ENCODE results near the gene SMAD9.
A peak's percentile ranks its signal among the peaks of the same experiment; 100 is the strongest.

The SMAD9 gene

DNA sequence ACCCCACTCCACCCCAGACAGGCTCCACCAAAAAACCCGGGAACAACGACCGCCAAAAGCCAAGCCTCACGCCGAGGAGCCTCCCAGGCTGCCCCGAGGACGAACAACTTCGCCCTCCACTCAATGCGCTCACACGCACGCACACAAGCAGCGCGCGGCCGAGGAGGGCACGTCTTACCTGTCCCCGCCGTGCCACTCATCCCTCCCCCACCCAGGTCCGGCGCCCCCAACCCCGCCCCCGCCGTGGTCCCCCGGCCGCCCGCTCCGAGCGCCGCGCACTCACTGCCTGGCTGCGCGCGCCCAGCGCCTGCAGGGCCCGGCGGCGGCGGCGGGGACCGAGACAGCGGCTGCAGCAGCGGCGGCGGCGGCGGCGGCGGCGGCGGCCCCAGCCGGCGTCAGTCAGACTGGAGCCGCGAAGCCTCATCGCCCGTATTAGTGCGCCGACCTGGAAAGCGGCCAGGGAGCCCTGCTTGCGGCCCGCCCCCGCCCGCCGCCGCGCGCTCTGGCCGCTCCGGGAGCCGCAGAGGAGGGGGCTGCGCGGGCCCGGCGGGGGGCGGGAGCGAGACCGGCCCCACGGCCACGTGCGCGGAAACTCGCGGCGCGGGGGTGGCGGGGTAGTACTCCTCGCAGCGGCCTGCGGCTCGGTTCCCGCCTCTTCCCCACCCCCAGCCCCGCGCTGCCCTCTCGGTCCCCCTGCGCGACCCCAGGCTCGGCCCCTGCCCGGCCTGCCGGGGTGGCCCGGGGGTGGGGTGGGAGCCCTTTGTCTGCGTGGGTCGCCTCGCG lies at the start of gene SMAD9:
SMAD9 (minus strand) TSS at position 406 of the 783 bp plus-strand sequence. CDS start 40,549 bp downstream, outside the sequence.
- peak; percentile 67 for DNase-seq (ENCODE audit: low spot score)

DNA sequence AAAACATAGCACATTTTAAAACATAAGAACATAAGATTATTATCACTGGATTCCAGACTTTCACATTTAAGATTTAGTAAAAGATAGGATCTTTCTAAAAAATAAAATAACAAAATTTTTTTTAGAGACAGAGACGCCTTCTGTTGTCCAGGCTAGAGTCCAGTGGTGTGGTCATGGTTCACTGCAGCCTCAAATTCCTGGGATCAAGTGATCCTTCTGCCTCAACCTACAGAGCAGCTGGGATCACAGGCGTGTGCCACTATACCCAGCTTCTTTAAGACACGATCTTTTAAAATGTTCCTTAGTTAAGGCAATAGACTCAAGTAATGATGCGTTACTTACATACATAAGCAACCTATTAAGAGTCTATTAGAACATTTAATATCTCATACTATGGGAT lies 46.4 kb upstream of the SMAD9 start:
- no peak for DNase-seq (ENCODE audit: low spot score)

DNA sequence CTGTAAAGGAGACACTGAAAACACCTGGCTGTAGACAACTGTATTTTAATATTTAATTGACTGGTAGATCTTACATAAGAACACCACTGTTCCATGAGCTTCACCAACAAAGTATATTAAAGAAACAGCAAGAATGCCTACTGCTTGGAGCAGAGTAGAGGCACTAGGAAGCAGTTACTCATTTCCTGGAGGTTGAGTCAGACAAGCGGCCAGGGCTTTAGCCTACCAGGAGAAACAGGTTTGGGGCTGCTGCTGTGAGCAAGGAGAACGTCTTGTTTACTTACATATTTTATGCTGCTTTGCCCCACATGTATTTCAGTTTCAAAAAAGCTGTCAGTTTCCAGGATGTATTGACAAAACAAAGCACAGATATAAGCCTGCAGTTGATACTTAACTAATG lies 45.7 kb upstream of the SMAD9 start:
- DNase-seq (ENCODE audit: low spot score), result no peak

DNA sequence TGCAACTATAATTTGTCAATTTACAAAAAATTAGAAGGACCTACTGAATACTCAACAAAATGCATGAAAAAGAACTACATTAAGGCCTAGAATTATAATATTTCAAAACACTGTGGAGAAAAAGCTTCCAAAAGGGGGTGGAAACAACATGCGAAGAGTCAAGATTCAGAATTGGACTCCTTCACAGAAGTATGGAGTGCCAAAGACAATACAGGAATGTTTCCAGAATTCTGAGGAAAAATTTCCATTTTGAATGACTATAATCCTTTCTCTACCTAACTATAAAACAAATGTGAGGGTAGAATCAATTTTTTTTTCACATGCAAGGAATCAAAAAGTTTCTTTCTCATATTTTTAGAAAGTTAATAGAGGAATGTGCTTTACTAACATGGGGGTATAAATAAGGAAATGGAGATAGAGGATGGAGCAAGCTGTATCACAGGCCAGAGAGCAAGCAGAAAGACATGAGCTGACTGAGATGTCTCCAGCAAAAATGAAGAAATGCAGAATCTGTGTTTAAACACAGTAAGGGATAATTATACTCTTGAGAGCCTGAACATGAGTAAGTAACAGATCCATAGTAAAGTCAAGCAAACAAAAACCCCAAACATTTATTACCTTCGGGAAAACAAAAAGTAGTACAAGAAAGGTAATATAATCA lies 39.5 kb upstream of the SMAD9 start:
- DNase-seq (ENCODE audit: low spot score), result no peak

DNA sequence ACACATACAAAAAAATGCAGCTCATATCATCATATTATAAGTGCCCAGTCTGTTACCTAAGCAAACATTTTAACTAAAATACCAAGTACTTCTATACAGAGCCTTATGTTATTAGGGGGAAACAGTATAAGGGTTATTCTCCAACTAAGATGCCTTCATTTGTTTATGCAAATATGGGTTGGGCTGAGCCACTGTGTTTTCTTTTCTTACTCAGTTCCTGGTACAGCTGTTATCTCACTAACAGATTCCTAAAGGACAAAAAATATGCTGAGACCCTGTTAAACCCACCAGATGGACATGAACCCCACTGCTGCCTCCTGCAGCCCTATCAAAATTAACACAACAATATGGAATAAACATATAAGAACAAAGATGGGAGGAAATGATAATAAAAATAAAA lies 34.5 kb upstream of the SMAD9 start:
- no peak for DNase-seq (ENCODE audit: low spot score)

DNA sequence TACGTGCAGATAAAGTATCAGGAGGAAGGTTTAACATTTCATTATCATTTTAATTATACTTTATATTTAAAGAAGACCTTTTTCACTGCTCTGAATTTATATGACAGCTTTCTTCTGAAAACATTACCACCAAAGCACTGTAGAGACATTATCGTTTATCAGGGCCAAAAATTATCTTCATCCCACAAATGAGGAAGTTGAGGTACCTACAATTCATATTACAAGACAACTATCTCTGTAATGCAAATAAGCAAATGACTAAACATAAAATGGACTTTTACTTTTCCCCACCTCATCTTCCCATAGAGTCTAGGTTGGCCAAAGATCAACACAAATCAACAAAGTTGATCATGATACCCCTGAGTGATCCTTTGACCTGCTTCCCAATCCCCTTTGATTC lies 30.9 kb upstream of the SMAD9 start:
- no peak for DNase-seq (ENCODE audit: low spot score)

DNA sequence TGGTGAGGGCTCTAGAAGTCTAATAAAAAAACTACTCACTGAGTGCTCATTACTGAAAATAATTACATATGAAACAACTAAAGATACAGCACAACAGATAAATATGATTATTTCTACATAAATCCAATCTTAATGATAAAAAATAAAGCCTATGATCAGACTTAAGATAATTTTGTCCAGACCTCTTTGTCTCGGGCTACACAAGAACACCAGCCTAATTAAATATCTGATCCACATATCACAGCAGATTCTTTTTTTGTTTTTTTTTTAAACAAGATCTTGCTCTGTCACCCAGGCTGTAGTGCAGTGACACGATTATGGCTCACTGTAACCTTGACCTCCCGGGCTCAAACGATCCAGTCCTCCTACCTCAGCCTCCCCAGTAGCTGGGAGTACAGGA lies 30.3 kb upstream of the SMAD9 start:
- DNase-seq (ENCODE audit: low spot score), result no peak

DNA sequence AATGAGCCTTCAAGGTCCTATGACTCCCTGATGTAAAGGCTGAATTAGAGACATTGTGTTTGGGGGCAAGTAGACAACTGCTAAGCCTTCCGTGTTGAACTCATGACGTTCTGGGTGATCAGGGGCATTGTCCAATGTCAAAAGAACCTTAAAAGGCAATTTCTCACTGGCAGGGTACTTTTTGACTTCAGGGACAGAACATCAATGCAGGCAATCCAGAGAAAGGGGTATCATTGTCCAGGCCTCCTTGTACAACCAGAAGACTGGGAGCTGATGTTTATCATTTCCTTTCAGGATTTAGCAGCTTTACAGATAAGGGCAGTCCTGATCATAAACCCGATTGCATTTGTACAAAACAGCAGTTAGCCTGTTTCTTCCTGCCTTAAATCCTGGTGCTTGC lies 25.0 kb upstream of the SMAD9 start:
- DNase-seq (ENCODE audit: low spot score), result no peak

DNA sequence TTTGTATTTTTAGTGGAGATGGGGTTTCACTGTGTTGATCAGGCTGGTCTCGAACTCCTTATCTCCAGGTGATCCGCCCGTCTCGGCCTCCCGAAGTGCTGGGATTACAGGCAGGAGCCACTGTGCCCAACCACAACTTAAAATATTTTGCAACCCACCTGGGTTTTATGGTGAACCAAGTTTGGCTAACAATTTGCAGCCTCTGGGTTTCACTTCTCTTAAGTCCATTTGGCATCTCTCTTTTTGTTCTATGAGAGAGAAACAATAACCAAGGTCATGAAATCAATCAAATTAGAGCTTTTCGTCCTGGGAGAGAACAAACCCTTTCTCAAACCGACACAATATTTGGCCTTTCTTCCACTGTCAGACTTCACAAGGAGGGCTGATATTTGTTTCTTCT lies 5.6 kb upstream of the SMAD9 start:
- DNase-seq (ENCODE audit: low spot score), result no peak

DNA sequence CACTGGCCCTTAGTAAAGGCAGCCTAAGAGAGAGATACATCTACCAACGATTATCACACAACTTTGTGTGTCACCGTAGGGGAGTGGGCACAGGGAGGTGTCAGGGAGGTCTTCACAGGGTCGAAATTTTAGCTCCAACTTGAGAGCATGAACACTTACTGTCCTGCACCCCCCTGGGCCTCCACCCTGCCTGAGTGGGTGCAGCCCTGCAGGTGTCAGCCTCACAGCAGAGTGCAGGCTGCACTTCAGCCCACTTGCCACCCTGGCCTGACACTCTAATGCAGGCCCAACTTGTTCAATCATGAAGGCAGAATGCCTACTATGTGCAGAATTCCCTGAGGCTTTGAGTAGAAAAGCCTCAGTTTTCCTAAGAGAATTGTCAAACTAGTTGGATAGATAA lies 4.0 kb upstream of the SMAD9 start:
- DNase-seq (ENCODE audit: low spot score), result no peak

DNA sequence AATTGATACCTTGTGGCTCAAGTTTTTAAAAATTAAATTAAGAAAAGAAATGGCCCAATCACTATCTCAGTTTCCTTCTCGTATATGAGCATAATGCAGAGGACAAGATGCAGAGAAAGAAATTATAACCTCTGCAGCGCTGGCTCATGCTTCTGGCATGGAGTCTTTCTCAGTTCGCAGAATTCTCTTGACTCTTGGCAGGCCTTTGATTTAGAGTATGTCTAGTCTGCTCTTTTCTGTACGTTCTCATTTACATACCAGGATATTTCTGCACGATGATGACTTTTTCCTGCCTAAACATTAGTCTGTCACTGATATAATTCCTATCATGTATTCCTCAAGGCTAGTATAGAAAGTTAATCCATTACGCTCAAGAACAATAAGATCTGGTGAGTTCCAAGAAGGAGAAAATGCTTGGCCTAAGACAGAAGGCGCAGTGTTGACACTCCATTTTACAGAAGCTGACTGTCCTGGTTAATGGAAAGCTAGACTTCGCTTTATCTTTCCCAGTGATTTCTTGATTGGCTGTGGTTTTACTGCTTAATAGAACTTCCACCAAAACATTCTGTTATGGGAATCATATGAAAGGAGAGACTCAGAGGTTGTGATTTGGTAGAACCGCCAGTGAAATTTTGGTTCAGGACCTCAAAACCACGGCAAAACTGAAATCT lies 1.7 kb upstream of the SMAD9 start:
- DNase-seq (ENCODE audit: low spot score), result no peak

DNA sequence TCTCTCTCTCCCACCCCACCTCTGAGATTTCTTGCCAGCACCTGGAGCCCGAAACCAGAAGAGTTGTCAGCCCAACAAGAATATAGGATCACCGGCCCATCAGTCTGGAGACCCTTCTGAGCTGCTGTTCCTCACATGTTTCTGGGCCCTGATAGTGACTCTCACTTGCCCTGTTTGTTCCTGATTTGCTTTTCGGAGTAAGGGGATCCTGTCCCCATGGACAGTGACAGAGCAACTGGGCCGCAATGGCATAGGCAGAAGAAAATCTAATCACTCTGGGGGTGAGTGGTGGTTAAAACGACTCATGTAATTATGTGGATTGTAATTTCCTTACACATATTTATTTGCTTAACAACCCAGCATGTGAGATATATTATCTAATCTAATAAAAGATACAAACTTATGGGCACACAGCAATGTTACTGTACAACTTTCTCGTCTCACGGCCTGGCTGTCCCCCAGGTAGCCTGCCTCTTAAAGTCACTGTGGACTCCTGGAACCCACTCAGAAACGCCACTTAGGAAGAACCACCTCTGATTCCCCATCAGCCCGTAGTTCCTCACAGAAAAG lies 663 bp upstream of the SMAD9 start:
- DNase-seq (ENCODE audit: low spot score), result no peak

DNA sequence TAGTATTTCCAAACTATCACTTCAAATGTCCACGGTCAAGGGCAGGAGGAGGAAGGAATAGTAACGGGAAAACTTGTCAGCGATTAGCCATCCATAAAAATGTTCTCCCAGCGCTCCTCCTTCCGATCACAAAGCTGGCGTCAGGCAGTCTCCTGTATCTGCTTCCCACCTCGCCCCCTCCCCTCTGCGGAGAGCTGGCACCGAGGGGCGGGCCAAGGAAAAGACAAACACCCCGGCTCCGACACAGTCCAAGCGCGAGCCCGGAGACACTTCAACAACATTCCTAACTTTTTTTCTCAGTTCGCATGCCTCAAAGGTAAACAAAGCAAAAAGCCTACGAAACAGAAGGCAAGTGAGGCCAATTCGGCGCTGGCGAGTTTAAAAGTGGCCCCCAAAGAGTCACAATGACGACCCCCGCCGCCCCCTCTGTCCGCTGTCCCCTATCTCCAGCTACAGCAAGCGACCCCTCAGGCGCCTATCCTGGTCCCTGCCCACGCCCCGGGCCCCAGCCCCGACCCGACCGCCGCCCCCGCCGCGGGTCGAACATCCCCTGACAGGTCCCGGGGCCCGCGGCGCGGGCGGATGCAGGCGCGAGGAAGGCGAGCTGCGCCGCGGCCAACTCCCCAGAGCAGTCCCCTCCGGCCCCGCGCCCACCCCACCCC lies 736 bp downstream of the SMAD9 start:
- DNase-seq (ENCODE audit: low spot score), result peak; percentile 35

DNA sequence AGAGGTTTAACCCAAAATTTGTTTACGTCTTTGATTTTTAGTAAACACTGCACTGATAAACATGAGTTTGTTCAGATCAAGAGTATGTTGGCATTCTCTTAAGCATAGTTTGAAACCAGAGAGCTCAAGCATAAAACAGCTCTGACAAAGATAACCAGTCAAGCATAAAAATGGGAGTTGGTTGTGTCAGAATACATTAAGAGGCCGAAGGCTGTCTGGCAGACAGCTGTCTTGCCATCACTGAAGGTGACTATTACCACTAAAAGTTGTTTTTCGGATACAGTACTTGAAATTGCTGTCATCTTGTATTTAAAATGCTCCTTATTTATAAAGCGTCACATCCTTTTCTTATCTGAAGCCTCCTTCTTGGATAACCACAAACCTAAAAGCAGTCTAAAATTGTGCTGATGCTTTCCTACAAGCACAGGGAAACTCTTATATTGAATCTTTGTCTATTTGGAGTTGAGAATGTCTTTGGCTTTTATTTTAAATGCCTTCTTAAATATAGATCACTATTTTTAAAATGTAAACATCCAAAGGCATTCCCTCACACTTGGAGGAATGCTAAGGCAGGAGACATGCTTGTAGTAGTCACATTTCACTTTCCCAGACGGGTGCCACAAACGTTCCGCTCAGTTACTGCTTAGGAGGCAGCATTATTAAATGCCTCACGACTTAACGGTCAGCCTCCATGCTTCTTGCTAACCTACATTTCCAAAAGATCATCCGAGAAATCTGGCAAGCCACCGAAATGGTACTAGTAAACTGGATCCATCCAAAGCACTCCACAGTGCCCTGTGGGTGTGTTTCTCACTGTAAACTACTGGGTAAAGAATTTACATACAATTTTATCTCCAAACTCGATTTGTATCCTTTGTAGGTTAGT lies 1.5 kb downstream of the SMAD9 start:
- peak; percentile 20 for DNase-seq (ENCODE audit: low spot score)

DNA sequence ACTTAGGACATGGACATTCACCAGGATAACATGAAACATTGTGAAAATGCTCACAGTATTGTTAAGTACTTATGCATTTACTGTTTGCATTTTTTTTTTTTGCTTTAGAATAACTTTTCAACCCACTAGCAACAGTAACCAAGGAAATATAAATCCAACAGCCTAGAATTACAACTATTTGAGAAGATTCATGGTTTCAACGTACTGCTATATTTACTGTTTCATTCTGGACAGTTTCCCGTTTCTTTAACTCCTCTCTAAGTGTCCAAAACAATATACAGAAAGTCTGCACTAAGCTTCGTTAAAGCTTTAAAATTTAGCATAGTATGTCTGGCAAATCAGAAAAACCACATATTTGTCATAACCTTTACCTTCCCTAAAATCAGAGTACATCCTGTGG lies 2.7 kb downstream of the SMAD9 start:
- DNase-seq (ENCODE audit: low spot score), result no peak

DNA sequence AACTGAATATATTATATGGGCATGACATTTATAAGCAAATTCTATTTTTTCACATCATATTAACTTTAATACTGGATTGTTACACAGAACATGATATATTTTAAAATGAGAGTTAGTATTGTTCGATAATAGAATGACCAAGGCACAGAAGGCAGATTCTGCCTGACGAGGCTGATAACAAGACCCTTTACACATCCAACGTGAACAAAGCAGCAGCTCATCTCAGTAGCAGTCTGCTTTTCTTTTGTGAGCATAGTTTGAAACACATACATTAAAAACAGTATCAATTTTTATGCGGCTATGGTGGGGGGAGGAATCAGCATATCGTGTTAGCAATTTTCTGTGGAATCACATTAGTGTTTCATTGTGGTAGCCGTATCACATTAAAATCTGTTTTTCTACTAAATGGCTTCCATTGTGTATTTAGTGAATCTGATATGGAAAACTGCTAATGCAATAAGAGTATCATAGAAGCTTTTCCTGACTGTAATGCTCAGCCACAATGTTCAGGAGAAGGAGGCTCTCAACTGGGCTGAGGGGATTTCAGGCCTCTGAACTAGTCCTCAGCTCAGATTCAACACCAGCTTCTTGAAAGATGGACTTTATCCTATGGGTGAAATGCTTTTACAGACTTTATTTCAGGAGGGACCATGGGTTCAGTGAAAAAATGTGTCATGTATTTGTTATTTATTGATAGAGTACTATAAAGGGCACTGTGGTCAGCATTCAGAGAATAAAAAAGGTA lies 4.0 kb downstream of the SMAD9 start:
- peak; percentile 36 for DNase-seq (ENCODE audit: low spot score)

DNA sequence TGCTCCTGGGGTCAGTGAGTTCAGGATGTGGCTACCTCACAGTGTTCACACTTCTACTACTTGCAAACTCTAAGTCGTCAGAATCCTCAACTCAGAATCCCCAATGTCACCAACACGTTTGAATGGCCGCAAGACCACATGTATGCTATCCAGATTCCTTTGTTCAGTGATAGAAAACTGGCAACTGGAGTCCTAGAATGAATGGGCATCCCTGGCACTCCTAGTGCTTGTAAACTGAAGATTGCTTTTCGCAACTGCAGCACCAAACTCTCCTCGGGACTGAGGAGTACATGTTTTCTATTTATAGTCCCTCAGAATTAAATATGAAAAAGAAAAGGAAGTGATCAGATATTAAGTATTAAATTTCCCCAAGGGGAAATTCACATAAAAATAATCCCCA lies 4.9 kb downstream of the SMAD9 start:
- peak; percentile 25 for DNase-seq (ENCODE audit: low spot score)

DNA sequence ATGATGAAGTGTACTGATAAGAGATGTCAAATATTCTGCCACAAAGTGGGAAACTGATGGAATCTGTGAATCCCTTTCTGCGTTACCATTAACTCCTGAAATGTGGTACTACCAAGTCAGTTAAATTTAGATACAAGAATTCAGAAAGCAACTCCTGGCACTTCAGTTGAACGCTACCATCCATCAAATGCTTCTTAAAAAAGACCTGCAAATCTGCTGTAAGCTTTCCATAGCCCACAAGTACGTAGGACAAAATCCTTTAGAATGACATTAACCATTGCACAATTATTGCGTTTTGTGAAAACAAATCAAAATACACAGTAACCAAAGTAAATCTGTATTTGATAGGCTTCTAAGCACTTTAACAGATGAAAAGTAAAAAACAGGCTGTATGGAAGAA lies 5.4 kb downstream of the SMAD9 start:
- no peak for DNase-seq (ENCODE audit: low spot score)

DNA sequence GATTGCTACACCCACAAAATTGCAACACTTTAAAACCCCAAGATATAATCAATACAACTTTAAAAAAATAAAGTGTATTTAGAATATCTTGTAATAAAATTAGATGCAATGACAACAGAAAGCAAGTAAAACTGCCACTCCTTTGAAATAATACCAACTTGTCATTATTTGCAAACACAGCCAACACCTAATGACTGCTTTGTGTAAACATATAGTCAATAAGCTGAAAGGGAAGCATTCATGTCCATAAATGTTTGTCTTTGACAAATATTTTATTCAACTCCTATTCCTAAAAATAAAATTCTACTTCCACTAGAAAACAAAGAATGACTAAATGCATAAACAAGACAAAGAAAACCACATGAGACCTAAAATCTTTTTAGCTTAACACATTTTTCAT lies 6.6 kb downstream of the SMAD9 start:
- DNase-seq (ENCODE audit: low spot score), result no peak

DNA sequence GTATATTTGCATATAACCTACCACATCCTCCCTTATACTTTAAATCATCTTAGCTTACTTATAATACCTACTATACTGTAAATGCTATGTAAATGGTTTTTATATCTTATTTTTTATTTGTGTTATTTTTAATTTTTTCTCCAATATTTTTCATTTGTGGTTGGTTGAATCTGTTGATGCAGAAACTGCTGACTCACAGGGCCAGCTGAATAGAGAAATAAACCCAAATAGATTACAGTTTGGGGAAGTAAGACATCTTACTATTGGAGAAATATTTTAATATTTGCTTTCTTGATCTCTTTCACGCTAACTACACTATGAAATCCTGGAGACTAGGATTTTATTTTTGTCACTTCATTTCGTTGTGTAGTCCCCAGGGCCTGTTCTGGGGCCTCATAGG lies 7.1 kb downstream of the SMAD9 start:
- no peak for DNase-seq (ENCODE audit: low spot score)

DNA sequence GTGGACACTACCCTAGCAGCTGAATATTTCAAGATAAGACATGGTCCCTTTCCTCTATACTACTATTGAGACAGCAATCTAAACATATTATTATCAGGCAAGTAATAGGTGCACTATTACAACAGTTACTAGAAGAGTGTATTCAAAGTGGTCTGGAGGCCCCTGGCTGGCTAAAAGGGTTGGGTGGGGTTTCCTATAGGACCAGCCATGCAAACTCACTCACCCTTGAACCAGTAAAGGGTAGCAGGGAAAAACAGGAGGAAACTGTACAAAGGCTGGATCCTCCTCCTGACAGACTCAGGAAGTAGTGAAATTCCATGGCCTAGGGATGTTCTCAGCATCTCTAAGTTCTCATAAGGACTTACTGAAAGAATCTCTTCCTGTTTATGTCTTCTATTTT lies 7.7 kb downstream of the SMAD9 start:
- DNase-seq (ENCODE audit: low spot score), result no peak

Data from Ammon's horn (tissue), 1 donor.